GM19023 (cell line): ENCODE measurements around the gene VWA3A.
A peak's percentile ranks its signal among the peaks of the same experiment; 100 is the strongest.

Source experiments
- ATAC-seq: cut with Tn5 transposase; IDR thresholded peaks from one replicate; pipeline ENCODE4 v1.9.1; 2021; ENCODE audit warnings: mild to moderate bottlenecking, moderate library complexity; ENCODE audit not compliant: unreplicated experiment

Gene VWA3A

GRCh38 chr16:22198547-22199293, 106.4 kb downstream of the VWA3A start:
- no peak for ATAC-seq

GRCh38 chr16:22202261-22202637, 109.9 kb downstream of the VWA3A start:
- ATAC-seq = no peak

- no peak for ATAC-seq
Observed at GRCh38 chr16:22203091-22203490, 110.8 kb downstream of the VWA3A start.

GRCh38 chr16:22204091-22204655, 111.8 kb downstream of the VWA3A start:
- ATAC-seq = no peak

GRCh38 chr16:22205577-22206012, 113.3 kb downstream of the VWA3A start:
- no peak for ATAC-seq

DNA sequence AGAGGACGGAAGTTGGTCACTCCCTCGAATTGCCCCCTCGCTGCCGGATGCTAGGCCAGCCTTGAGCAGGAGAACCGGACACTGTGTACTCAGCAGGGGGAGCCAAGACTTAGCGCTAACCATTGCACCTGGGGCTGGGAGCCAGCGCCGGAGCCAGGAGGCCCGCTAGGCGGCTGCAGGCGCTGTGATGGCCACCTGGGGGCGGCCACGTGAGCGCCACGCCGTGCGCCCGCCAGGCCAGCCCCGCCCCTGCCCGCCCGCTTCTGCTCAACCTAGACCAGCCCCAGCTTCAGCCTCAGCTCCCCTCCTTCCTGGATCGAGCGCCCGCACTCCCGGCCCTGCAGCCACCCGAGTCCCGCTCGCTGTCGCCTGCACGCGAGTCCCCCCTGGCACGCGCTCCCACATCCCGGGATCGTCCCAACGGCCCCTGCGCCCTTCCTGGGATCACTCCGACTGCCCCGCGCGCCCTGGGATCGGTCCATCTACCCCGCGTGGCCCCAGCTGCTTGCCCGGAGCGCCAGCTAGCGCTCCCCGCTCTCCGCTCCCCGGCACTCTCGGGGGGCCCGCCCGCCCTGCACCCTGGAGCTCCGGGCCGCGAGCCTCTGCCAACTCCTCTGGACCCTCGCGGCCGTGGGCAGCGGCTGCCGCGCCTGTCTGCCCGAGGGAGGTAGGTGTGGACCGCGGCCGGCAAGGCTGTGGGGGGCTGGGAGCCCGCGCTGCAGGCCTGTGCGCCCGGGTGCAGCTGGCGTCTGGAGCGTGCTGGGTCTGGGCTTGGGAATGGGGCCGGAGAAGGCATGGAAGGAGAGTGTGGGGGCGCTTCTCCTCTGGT, 113.9 kb downstream of the VWA3A start, which contains the start of gene EEF2K:
Gene EEF2K (plus strand): TSS at position 266 of the 829 bp plus-strand sequence. CDS start 19,452 bp downstream, outside the sequence.
- peak; percentile 76 for ATAC-seq
